Activated CD8-positive, alpha-beta memory T cell treated with anti-CD3 and anti-CD28 coated beads for 48 hours (primary cell): ENCODE results near the gene USP22.

Source experiments
- DNase-seq, 3 experiments: peaks; one replicate each; pipeline ENCODE4 v3.0.0-alpha.2; 2020; ENCODE audit warnings: low read depth in 2 of 3, low spot score in 2 of 3

The USP22 gene

GRCh38 chr17:21049457-21049856, 6.6 kb upstream of the USP22 start:
- DNase-seq: no peak

- no peak for DNase-seq
Measured at GRCh38 chr17:21046216-21046615, 3.4 kb upstream of the USP22 start.

- no peak for DNase-seq
Measured at GRCh38 chr17:21044971-21045370, 2.2 kb upstream of the USP22 start.

GRCh38 chr17:21043296-21044232, 753 bp upstream of the USP22 start:
- DNase-seq: peak in 2 of 3 experiments; percentile 83 to 92

- peak; percentile 32 to 61 (median 42) for DNase-seq
Measured at GRCh38 chr17:21041741-21042457, 912 bp downstream of the USP22 start.

GRCh38 chr17:21039839-21040575, 2.8 kb downstream of the USP22 start:
- no peak for DNase-seq

- DNase-seq: no peak
Measured at GRCh38 chr17:21037117-21037803, 5.6 kb downstream of the USP22 start.

GRCh38 chr17:21036361-21036881, 6.4 kb downstream of the USP22 start:
- no peak for DNase-seq

GRCh38 chr17:21035406-21035805, 7.4 kb downstream of the USP22 start:
- no peak for DNase-seq

GRCh38 chr17:21034340-21035235, 8.2 kb downstream of the USP22 start:
- no peak for DNase-seq

GRCh38 chr17:21033350-21033749, 9.5 kb downstream of the USP22 start:
- DNase-seq: no peak

- no peak for DNase-seq
Measured at GRCh38 chr17:21031756-21032396, 10.9 kb downstream of the USP22 start.

- no peak for DNase-seq
Measured at GRCh38 chr17:21030375-21030774, 12.4 kb downstream of the USP22 start.

GRCh38 chr17:21029515-21029914, 13.3 kb downstream of the USP22 start:
- no peak for DNase-seq

- no peak for DNase-seq
Measured at GRCh38 chr17:21029036-21029435, 13.8 kb downstream of the USP22 start.

- DNase-seq: no peak
Measured at GRCh38 chr17:21028192-21028591, 14.6 kb downstream of the USP22 start.

GRCh38 chr17:21027031-21027430, 15.8 kb downstream of the USP22 start:
- DNase-seq: no peak

- DNase-seq: no peak
Measured at GRCh38 chr17:21025451-21025850, 17.4 kb downstream of the USP22 start.

- DNase-seq: no peak
Measured at GRCh38 chr17:21024024-21024423, 18.8 kb downstream of the USP22 start.
